ENCODE data around the gene GDPD4. TPM values are rescaled to one million over a fixed set of nuclear protein-coding genes. Genes with fewer than 3 reads are reported as not detected.

GDPD4 gene
- total RNA-seq, 1 experiment from 2014 or later = not detected

DNA sequence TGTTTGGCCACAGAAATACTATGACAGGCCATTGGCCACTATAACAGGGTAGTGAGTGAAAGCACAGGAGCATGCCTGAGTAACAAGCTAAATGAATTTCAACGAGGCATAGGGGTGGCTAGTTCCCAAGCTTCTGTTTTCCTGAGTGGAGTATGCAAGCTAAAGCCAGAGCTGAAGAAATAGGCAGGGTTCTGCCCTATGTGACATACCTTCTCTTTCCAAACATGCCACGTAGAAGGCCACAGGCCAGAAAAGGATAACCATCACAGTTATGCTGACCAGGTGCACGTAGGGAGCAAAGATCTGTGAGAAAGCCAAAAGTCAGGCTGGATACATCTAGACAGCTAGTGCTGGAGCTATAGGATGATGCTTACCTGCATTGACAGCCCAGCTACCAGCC, 30.6 kb downstream of the GDPD4 start:
- no peak for DNase-seq (ENCODE audit: low read depth, low spot score)
- ChIA-PET CTCF (no interaction called here), POLR2A (no interaction called here), RAD21 (ENCODE audit: low non-redundant PET in 1 of 2, low total read pairs in 2 of 2, uncharacterized antibody in 2 of 2, unreplicated experiment in 2 of 2) (no interaction called here)
- H3K9me2 ChIP-seq (ENCODE audit: insufficient read depth) = no peaks in the 10 kb centered on the region
- no peak overlapping the region for H2AFZ ChIP-seq (ENCODE audit: low read depth, low read length, poor library complexity, severe bottlenecking)
- no peak overlapping the region for H3K4me2 ChIP-seq (ENCODE audit: low read length)
- H3K9ac ChIP-seq (ENCODE audit: low read length) = no peak overlapping the region
- H3K36me3 ChIP-seq (ENCODE audit: control insufficient read depth in 1 of 2, insufficient read depth in 2 of 2, low read length in 2 of 2) = no peaks in the 10 kb centered on the region
- intact Hi-C loops (cut with micrococcal nuclease) = no loop called here
- no TSS peak for BruUV-seq (replicated peaks)
- H3K27me3 ChIP-seq (ENCODE audit: insufficient read depth, low read length) = no peaks in the 10 kb centered on the region
- H3K4me3 ChIP-seq (replicated peaks in 1 of 2; ENCODE audit: low read depth in 1 of 2, low read length in 2 of 2) = no peak overlapping the region
- ATAC-seq = no peak
- H4K20me1 ChIP-seq (ENCODE audit: insufficient read depth) = no peaks in the 10 kb centered on the region
- H3K4me1 ChIP-seq (ENCODE audit: control insufficient read depth in 1 of 2, insufficient read depth in 2 of 2, low read length in 2 of 2) = no peaks in the 10 kb centered on the region
- H3K9me3 ChIP-seq (ENCODE audit: control insufficient read depth in 1 of 2, insufficient read depth in 1 of 2, low read depth in 1 of 2, low read length in 2 of 2) = no peaks in the 10 kb centered on the region
- H3K27ac ChIP-seq (ENCODE audit: low read depth, low read length) = no peak overlapping the region
- no peaks in the 10 kb centered on the region for H3K79me2 ChIP-seq (ENCODE audit: insufficient read depth, low read length)
- no peak for TF ChIP-seq SRF (IDR thresholded peaks at IDR 0.05; ENCODE audit: low read depth)
- TF ChIP-seq POLR2A (IDR thresholded peaks at IDR 0.05; ENCODE audit: borderline replicate concordance, extremely low read depth, insufficient read depth, insufficient read length) = no peak
- TF ChIP-seq CEBPB (IDR thresholded peaks at IDR 0.05; ENCODE audit: low read depth) = no peak
- TF ChIP-seq ELF1 (IDR thresholded peaks at IDR 0.05; ENCODE audit: borderline replicate concordance, low read depth) = no peak
- TF ChIP-seq, protein P1, sequence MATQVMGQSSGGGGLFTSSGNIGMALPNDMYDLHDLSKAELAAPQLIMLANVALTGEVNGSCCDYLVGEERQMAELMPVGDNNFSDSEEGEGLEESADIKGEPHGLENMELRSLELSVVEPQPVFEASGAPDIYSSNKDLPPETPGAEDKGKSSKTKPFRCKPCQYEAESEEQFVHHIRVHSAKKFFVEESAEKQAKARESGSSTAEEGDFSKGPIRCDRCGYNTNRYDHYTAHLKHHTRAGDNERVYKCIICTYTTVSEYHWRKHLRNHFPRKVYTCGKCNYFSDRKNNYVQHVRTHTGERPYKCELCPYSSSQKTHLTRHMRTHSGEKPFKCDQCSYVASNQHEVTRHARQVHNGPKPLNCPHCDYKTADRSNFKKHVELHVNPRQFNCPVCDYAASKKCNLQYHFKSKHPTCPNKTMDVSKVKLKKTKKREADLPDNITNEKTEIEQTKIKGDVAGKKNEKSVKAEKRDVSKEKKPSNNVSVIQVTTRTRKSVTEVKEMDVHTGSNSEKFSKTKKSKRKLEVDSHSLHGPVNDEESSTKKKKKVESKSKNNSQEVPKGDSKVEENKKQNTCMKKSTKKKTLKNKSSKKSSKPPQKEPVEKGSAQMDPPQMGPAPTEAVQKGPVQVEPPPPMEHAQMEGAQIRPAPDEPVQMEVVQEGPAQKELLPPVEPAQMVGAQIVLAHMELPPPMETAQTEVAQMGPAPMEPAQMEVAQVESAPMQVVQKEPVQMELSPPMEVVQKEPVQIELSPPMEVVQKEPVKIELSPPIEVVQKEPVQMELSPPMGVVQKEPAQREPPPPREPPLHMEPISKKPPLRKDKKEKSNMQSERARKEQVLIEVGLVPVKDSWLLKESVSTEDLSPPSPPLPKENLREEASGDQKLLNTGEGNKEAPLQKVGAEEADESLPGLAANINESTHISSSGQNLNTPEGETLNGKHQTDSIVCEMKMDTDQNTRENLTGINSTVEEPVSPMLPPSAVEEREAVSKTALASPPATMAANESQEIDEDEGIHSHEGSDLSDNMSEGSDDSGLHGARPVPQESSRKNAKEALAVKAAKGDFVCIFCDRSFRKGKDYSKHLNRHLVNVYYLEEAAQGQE (IDR thresholded peaks at IDR 0.05; ENCODE audit: low read depth) = no peak
- TF ChIP-seq, protein P2, sequence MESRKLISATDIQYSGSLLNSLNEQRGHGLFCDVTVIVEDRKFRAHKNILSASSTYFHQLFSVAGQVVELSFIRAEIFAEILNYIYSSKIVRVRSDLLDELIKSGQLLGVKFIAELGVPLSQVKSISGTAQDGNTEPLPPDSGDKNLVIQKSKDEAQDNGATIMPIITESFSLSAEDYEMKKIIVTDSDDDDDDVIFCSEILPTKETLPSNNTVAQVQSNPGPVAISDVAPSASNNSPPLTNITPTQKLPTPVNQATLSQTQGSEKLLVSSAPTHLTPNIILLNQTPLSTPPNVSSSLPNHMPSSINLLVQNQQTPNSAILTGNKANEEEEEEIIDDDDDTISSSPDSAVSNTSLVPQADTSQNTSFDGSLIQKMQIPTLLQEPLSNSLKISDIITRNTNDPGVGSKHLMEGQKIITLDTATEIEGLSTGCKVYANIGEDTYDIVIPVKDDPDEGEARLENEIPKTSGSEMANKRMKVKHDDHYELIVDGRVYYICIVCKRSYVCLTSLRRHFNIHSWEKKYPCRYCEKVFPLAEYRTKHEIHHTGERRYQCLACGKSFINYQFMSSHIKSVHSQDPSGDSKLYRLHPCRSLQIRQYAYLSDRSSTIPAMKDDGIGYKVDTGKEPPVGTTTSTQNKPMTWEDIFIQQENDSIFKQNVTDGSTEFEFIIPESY (IDR thresholded peaks at IDR 0.05; ENCODE audit: extremely low read depth, insufficient replicate concordance, low read length) = no peak
- TF ChIP-seq POLR2AphosphoS5 (IDR thresholded peaks at IDR 0.05; ENCODE audit: low read depth, low read length) = no peak
- TF ChIP-seq EGR1 (IDR thresholded peaks at IDR 0.05; ENCODE audit: low read depth) = no peak
- TF ChIP-seq SP1 (IDR thresholded peaks at IDR 0.05; ENCODE audit: low read depth) = no peak
- TF ChIP-seq RAD21 (IDR thresholded peaks at IDR 0.05; ENCODE audit: low read depth) = no peak
- TF ChIP-seq ZNF274 (IDR thresholded peaks at IDR 0.05; ENCODE audit: low read depth, low read length) = no peak
- no peak for TF ChIP-seq ZFX (IDR thresholded peaks at IDR 0.05)
- TF ChIP-seq YY1 (IDR thresholded peaks at IDR 0.05; ENCODE audit: extremely low read depth, insufficient replicate concordance, low read depth, low read length) = no peak
- no peak for TF ChIP-seq EZH2phosphoT487 (IDR thresholded peaks at IDR 0.05; ENCODE audit: borderline replicate concordance)
- TF ChIP-seq EZH2 (IDR thresholded peaks at IDR 0.05) = no peak
- no peak for TF ChIP-seq FOSL1 (IDR thresholded peaks at IDR 0.05; ENCODE audit: low read depth)
- no peak for TF ChIP-seq CTCF (IDR thresholded peaks at IDR 0.05 in 2 of 3, conservative IDR thresholded peaks at IDR 0.05 in 1 of 3; ENCODE audit: borderline replicate concordance in 1 of 3, insufficient read depth in 1 of 3, low read depth in 2 of 3, low read length in 2 of 3)
- TF ChIP-seq, protein P3, sequence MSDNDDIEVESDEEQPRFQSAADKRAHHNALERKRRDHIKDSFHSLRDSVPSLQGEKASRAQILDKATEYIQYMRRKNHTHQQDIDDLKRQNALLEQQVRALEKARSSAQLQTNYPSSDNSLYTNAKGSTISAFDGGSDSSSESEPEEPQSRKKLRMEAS (IDR thresholded peaks at IDR 0.05) = no peak
